ENCODE data around the gene PGAM1.

PGAM1 gene

DNA sequence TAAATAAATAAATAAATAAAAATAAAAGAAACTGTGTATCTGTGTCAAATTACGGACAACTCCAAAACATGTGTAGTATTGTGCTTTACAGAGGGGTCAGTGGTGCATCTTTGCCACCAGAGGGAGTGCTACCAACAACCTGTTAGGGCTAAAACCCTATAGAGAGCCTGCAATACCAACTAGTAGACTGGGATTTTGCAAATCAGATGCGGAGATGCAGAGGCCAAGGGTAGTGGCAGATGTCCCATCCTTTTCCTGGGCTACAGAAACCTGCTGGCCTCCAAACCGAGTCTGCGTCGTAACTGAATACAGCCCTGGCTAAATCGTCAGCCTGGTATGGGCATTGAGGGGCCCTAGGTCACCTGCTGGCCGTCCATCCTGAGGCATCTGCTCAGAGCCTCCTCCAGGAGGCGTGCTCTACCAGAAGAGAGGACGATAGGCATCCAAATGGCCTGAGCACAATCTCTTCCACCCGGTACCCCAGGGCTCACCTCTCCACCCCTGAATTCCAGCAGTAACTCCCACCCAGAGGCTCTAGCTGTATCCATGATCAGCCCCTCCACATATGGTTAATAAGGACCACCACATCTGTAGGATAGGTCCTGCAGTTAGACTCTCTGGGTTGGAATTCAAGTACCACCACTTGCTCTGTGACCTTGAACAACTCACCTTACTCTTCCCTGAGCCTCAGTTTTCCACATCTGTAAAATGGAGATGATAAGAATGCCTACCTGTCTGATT lies 18.6 kb upstream of the PGAM1 start:
- H3K4me3 ChIP-seq (ENCODE audit: insufficient read depth, low read length, poor library complexity, severe bottlenecking): peak overlapping the region; percentile 33
- H3K9ac ChIP-seq (ENCODE audit: low read length): peak overlapping the region; percentile 22; the same call in 1 of the 2 replicates

DNA sequence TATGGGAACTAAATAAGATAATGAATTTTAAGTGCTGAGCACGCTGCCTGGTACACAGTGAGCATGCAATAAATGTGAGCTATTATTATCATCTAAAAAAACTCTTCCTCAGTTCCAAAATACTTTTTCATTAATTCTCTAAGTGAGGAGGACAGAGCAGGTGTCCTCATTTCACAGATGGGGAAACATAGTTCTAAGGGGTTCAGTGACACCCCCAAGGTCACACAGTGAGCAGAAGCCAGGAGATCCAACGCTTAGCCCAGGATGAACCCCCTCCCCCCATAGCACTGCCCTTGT lies 18.1 kb upstream of the PGAM1 start:
- Histone ChIP-seq H3K9me2 (replicated peaks; ENCODE audit: insufficient read depth, low read length) (no peaks in the 10 kb centered on the region), H3K9me3 (ENCODE audit: insufficient read depth, low read length) (no peaks in the 10 kb centered on the region), H4K20me1 (ENCODE audit: low read depth, low read length) (no peaks in the 10 kb centered on the region), H3K27me3 (ENCODE audit: low read length) (no peaks in the 10 kb centered on the region), H3K79me2 (ENCODE audit: insufficient read depth, low read length) (no peaks in the 10 kb centered on the region), H3K36me3 (ENCODE audit: low read length) (no peaks in the 10 kb centered on the region), H3K9ac (ENCODE audit: low read length) (no peak overlapping the region), H2AFZ (ENCODE audit: low read depth, low read length, severe bottlenecking) (peak overlapping the region; percentile 86), H3K27ac (ENCODE audit: low read depth, low read length) (no peak overlapping the region), H3K4me3 (ENCODE audit: insufficient read depth, low read length, poor library complexity, severe bottlenecking) (no peak overlapping the region), H3K4me2 (ENCODE audit: low read depth, low read length, poor library complexity, severe bottlenecking) (peak overlapping the region; percentile 63), H3F3A (ENCODE audit: insufficient read depth) (no peaks in the 10 kb centered on the region)
- no peak for TF ChIP-seq EZH2phosphoT487 (conservative IDR thresholded peaks at IDR 0.05; ENCODE audit: low read length)
- TF ChIP-seq, protein P1, sequence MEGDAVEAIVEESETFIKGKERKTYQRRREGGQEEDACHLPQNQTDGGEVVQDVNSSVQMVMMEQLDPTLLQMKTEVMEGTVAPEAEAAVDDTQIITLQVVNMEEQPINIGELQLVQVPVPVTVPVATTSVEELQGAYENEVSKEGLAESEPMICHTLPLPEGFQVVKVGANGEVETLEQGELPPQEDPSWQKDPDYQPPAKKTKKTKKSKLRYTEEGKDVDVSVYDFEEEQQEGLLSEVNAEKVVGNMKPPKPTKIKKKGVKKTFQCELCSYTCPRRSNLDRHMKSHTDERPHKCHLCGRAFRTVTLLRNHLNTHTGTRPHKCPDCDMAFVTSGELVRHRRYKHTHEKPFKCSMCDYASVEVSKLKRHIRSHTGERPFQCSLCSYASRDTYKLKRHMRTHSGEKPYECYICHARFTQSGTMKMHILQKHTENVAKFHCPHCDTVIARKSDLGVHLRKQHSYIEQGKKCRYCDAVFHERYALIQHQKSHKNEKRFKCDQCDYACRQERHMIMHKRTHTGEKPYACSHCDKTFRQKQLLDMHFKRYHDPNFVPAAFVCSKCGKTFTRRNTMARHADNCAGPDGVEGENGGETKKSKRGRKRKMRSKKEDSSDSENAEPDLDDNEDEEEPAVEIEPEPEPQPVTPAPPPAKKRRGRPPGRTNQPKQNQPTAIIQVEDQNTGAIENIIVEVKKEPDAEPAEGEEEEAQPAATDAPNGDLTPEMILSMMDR (IDR thresholded peaks at IDR 0.05; ENCODE audit: insufficient read depth, low read length, poor library complexity, severe bottlenecking): no peak

More for the DNA sequence above, 18.6 kb upstream of the PGAM1 start:
- H4K20me1 ChIP-seq (ENCODE audit: low read depth, low read length): no peaks in the 10 kb centered on the region
- no peak overlapping the region for H3K27ac ChIP-seq (ENCODE audit: low read depth, low read length)
- H3K79me2 ChIP-seq (ENCODE audit: insufficient read depth, low read length): no peaks in the 10 kb centered on the region
- H3K4me2 ChIP-seq (ENCODE audit: low read depth, low read length, poor library complexity, severe bottlenecking): peak overlapping the region; percentile 63
- H3F3A ChIP-seq (ENCODE audit: insufficient read depth): no peaks in the 10 kb centered on the region
- H3K9me2 ChIP-seq (replicated peaks; ENCODE audit: insufficient read depth, low read length): no peaks in the 10 kb centered on the region
- no peaks in the 10 kb centered on the region for H3K36me3 ChIP-seq (ENCODE audit: low read length)
- H3K27me3 ChIP-seq (ENCODE audit: low read length): no peaks in the 10 kb centered on the region
- H3K9me3 ChIP-seq (ENCODE audit: insufficient read depth, low read length): no peaks in the 10 kb centered on the region
- H2AFZ ChIP-seq (ENCODE audit: low read depth, low read length, severe bottlenecking): peak overlapping the region; percentile 86
- TF ChIP-seq, protein P1 (IDR thresholded peaks at IDR 0.05; ENCODE audit: insufficient read depth, low read length, poor library complexity, severe bottlenecking): peak; percentile 86
- TF ChIP-seq EZH2phosphoT487 (conservative IDR thresholded peaks at IDR 0.05; ENCODE audit: low read length): no peak

- Histone ChIP-seq H3F3A (ENCODE audit: insufficient read depth) (no peaks in the 10 kb centered on the region), H2AFZ (ENCODE audit: low read depth, low read length, severe bottlenecking) (no peak overlapping the region), H3K36me3 (ENCODE audit: low read length) (no peaks in the 10 kb centered on the region), H3K27ac (ENCODE audit: low read depth, low read length) (no peak overlapping the region), H3K9me2 (replicated peaks; ENCODE audit: insufficient read depth, low read length) (no peaks in the 10 kb centered on the region), H4K20me1 (ENCODE audit: low read depth, low read length) (no peaks in the 10 kb centered on the region), H3K27me3 (ENCODE audit: low read length) (no peaks in the 10 kb centered on the region), H3K4me2 (ENCODE audit: low read depth, low read length, poor library complexity, severe bottlenecking) (no peak overlapping the region), H3K4me3 (ENCODE audit: insufficient read depth, low read length, poor library complexity, severe bottlenecking) (no peak overlapping the region), H3K79me2 (ENCODE audit: insufficient read depth, low read length) (no peaks in the 10 kb centered on the region), H3K9me3 (ENCODE audit: insufficient read depth, low read length) (no peaks in the 10 kb centered on the region), H3K9ac (ENCODE audit: low read length) (no peak overlapping the region)
- TF ChIP-seq, protein P1 (IDR thresholded peaks at IDR 0.05; ENCODE audit: insufficient read depth, low read length, poor library complexity, severe bottlenecking): no peak
- TF ChIP-seq EZH2phosphoT487 (conservative IDR thresholded peaks at IDR 0.05; ENCODE audit: low read length): no peak
Measured at GRCh38 chr10:97408496-97408992, 17.4 kb upstream of the PGAM1 start.

Data from SU-DHL-6 (cell line).